ENCODE measurements around the gene IGSF21.

Gene IGSF21

GRCh38 chr1:18175530-18176377 lies 68.2 kb downstream of the IGSF21 start:
- no peak for DNase-seq (ENCODE audit: low read depth in 1 of 2, low spot score in 1 of 2)

DNA sequence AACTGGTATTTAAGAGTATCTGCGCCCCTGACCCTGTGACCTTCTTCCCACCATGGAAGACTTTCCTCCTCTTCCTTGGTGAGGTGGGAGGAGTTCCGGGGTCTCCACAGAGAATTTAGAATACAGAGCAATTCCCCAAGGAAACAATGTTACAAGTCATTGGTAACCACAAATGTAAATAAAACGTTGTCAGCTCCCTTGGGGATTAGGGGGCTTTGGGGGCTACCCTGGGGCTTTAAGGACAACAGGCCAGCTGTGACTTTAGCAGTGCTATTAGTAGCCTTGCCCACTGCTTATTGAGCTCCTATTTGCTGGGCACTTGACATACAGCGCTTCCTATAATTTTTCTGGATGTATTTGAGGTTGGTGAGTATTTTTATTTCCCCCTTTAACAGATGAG lies 69.0 kb downstream of the IGSF21 start:
- no peak for DNase-seq (ENCODE audit: low read depth in 1 of 2, low spot score in 1 of 2)

GRCh38 chr1:18178111-18178510 lies 70.5 kb downstream of the IGSF21 start:
- no peak for DNase-seq (ENCODE audit: low read depth in 1 of 2, low spot score in 1 of 2)

DNA sequence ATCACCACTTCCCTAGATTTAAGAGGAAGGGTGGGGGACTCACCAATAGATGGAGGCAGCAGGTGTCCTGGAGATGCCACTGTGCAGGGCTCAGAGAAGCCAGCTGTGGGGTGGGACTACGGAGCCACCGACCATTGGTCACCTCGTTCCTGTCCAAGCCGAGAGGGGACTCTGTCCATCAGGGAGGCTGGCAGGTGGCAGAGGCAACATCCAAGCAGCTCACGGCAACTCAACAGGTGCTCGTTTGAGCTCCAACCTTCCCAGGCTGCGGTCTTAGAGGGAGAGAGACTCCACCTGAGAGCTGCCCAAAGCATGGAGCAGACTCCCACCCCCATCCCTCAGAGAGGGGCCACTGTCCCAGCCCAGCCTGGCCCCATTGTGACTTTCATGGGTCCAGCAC lies 71.4 kb downstream of the IGSF21 start:
- no peak for DNase-seq (ENCODE audit: low read depth in 1 of 2, low spot score in 1 of 2)

DNA sequence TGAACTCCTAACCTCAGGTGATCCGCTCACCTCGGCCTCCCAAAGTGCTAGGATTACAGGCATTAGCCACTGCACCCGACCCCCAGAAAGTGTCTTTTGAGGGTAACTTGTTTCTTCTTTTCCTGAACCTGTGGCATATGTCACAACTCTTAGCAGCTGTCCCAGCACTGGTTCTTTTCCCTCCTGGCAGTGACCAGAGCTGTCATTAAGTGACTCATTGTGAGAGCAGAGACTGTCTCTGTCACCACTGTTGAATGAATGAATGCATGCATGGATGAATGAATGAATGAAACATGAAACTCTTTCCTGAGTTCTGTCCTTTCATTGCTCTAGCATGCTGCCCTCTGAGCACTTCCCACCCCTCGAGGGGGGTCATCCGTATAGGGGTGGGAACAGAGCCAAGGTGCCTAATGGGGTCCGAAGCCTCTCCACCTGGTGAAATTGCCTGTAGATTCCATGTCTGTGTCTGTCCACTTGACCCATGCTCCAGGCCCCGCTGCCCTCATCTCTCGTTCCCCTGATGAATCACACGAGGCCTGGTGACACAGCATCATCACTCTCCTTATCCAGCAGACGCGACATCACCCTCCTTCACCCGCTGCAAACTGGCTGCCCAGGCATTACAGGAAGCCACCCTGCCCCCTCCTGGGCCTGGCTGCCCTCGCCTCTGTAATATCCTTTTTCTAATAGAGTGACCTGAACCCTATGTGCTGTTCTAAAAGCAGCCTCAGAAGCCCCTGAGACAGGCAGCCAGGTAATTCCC lies 75.0 kb downstream of the IGSF21 start:
- DNase-seq (ENCODE audit: low read depth in 1 of 2, low spot score in 1 of 2), result no peak

- no peak for DNase-seq (ENCODE audit: low read depth in 1 of 2, low spot score in 1 of 2)
These were observed 75.9 kb downstream of the IGSF21 start for GRCh38 chr1:18183533-18183932.

- DNase-seq (ENCODE audit: low read depth in 1 of 2, low spot score in 1 of 2), result no peak
These were observed 79.5 kb downstream of the IGSF21 start for GRCh38 chr1:18187054-18187453.

GRCh38 chr1:18188820-18189517 lies 81.4 kb downstream of the IGSF21 start:
- DNase-seq (ENCODE audit: low read depth in 1 of 2, low spot score in 1 of 2), result no peak

DNA sequence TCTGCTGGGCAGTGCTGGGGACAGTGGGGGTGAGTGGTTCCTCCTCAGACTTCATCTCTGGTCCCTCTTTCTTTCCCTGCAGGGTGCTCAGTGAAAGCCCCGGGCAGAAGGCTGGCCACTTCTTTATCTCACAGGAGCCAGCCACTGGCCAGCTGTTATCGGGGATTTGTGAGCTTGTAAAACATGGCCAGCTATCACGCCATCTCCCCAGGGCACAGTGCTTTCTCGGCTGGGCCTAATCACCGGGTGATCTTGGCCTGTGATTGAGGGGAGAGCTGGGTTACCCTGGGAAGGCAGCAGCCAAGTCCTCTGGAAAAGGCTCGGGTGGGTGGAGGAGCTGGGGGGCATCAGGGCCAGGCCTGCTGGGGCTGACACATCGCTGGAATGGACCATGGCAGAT lies 83.0 kb downstream of the IGSF21 start:
- no peak for DNase-seq (ENCODE audit: low read depth in 1 of 2, low spot score in 1 of 2)

GRCh38 chr1:18191037-18191436 lies 83.4 kb downstream of the IGSF21 start:
- no peak for DNase-seq (ENCODE audit: low read depth in 1 of 2, low spot score in 1 of 2)

- no peak for DNase-seq (ENCODE audit: low read depth in 1 of 2, low spot score in 1 of 2)
These were observed 84.0 kb downstream of the IGSF21 start for GRCh38 chr1:18191481-18192155.

GRCh38 chr1:18192182-18192581 lies 84.6 kb downstream of the IGSF21 start:
- DNase-seq (ENCODE audit: low read depth in 1 of 2, low spot score in 1 of 2), result no peak

DNA sequence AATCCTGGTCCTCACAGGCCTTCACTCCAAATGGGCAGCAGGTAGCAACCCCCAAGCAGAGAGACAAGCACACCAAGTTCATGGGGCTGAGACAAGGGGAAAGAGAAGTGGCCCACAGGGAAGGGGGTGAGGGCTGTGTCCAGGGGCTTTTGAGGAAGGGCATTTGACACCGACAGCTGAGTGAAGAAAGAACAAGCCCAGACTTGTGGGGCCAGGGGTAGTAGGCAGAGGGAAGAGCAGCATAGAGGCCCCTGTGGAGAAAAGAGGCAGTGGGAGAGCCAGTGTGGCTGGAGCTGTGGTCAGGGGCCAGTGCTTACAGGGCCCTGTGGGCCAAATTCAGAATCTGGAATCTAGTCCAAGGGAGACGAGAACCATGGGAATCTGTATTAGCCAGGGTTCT lies 85.4 kb downstream of the IGSF21 start:
- no peak for DNase-seq (ENCODE audit: low read depth in 1 of 2, low spot score in 1 of 2)

- DNase-seq (ENCODE audit: low read depth in 1 of 2, low spot score in 1 of 2), result no peak
These were observed 89.7 kb downstream of the IGSF21 start for GRCh38 chr1:18197299-18197698.

- DNase-seq (ENCODE audit: low read depth in 1 of 2, low spot score in 1 of 2), result no peak
These were observed 90.7 kb downstream of the IGSF21 start for GRCh38 chr1:18198260-18198659.

DNA sequence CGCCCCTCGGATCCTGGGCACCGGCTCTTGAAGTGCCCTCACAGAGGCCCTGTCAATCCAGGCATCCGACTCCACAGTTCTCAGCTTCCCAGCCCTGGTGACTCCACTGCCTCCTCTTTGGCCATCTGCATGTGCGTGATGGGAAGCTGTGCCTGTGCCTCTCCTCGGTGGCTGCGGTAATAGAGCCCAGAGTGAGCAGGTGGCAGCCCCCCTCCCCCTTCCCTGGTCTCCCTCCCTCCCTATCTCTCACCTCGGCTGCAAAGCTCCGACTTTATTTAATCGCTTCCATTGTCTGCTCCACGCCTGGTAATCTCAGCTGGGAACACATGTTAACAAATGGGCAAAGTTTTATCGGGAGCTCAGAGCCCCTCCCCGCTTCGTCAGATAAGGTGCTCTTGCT lies 91.9 kb downstream of the IGSF21 start:
- no peak for DNase-seq (ENCODE audit: low read depth in 1 of 2, low spot score in 1 of 2)

DNA sequence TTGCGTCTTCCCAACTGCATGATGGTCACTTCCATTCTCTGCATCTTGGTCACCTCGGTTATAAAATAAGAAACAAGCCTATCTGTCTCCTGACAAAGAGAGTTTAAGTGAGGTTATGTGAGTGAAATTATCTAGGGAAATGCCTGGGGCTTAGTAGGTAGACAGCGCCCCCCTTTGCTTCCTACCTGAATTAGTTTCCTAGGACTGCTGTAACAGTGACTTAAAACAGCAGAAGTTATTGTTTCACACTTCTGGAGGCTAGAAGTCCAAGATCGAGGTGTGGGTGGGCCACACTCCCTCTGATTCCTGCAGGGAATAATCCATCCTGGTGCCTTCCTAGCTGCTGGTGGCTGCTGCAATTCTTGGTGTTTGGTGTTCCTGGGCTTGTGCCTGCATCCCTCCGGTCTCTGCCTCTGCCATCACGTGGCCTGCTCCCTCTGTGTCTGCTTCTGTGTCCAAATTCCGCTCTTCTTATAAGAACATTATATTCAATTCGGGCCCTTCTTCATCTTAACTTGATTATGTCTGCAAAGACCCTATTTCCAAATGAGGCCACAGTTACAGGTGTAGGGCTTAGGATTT lies 92.6 kb downstream of the IGSF21 start:
- no peak for DNase-seq (ENCODE audit: low read depth in 1 of 2, low spot score in 1 of 2)

GRCh38 chr1:18200918-18201317 lies 93.3 kb downstream of the IGSF21 start:
- DNase-seq (ENCODE audit: low read depth in 1 of 2, low spot score in 1 of 2), result no peak

GRCh38 chr1:18201997-18202719 lies 94.6 kb downstream of the IGSF21 start:
- no peak for DNase-seq (ENCODE audit: low read depth in 1 of 2, low spot score in 1 of 2)

GRCh38 chr1:18203645-18204044 lies 96.0 kb downstream of the IGSF21 start:
- DNase-seq (ENCODE audit: low read depth in 1 of 2, low spot score in 1 of 2), result no peak
